Kidney capillary endothelial cell (primary cell): ENCODE measurements around the gene CDC42BPB.
"Not testable (repeated sequence)": the region's sequence is repeated elsewhere in the genome, so short reads cannot be mapped to it uniquely, and the experiment has no call there.

Experiments used
- DNase-seq: peaks from one replicate; pipeline ENCODE4 v3.0.0-alpha.2; 2018; ENCODE audit warnings: low spot score

Gene CDC42BPB

GRCh38 chr14:103047453-103047852, 9.9 kb downstream of the CDC42BPB start:
- DNase-seq: not testable (repeated sequence)

- no peak for DNase-seq
Measured at GRCh38 chr14:103045371-103045869, 11.9 kb downstream of the CDC42BPB start.

GRCh38 chr14:103043257-103044015, 13.9 kb downstream of the CDC42BPB start:
- DNase-seq: no peak

GRCh38 chr14:103041464-103041863, 15.9 kb downstream of the CDC42BPB start:
- DNase-seq: no peak

GRCh38 chr14:103033681-103034096, 23.7 kb downstream of the CDC42BPB start:
- DNase-seq: no peak

GRCh38 chr14:103031956-103032355, 25.4 kb downstream of the CDC42BPB start:
- no peak for DNase-seq

- no peak for DNase-seq
Measured at GRCh38 chr14:103031566-103031911, 25.8 kb downstream of the CDC42BPB start.

GRCh38 chr14:103030741-103031565, 26.4 kb downstream of the CDC42BPB start:
- DNase-seq: no peak

GRCh38 chr14:103029936-103030335, 27.4 kb downstream of the CDC42BPB start:
- no peak for DNase-seq

- no peak for DNase-seq
Measured at GRCh38 chr14:103028772-103029171, 28.6 kb downstream of the CDC42BPB start.

- DNase-seq: no peak
Measured at GRCh38 chr14:103028161-103028767, 29.1 kb downstream of the CDC42BPB start.

GRCh38 chr14:103027451-103027850, 29.9 kb downstream of the CDC42BPB start:
- DNase-seq: no peak

GRCh38 chr14:103026988-103027387, 30.4 kb downstream of the CDC42BPB start:
- DNase-seq: no peak

GRCh38 chr14:103026196-103026595, 31.2 kb downstream of the CDC42BPB start:
- not testable (repeated sequence) for DNase-seq

- peak; percentile 97 for DNase-seq
Measured at GRCh38 chr14:103023881-103024473, 33.4 kb downstream of the CDC42BPB start.

GRCh38 chr14:103022685-103023044, 34.7 kb downstream of the CDC42BPB start:
- DNase-seq: peak; percentile 28

- DNase-seq: peak; percentile 40
Measured at GRCh38 chr14:103022002-103022684, 35.2 kb downstream of the CDC42BPB start.

- DNase-seq: no peak
Measured at GRCh38 chr14:103021684-103022001, 35.7 kb downstream of the CDC42BPB start.

- DNase-seq: no peak
Measured at GRCh38 chr14:103020271-103021170, 36.8 kb downstream of the CDC42BPB start.

- DNase-seq: no peak
Measured at GRCh38 chr14:103019826-103020225, 37.5 kb downstream of the CDC42BPB start.

- no peak for DNase-seq
Measured at GRCh38 chr14:103019236-103019635, 38.1 kb downstream of the CDC42BPB start.
